Testis (tissue), 3 donors: ENCODE measurements around the gene ACSF2. TPM values are rescaled to one million over a fixed set of nuclear protein-coding genes. Genes with fewer than 3 reads are reported as not detected.

Source experiments
- DNase-seq: peaks from one replicate; pipeline ENCODE4 v3.0.0-alpha.2; 2019
- H3K27ac ChIP-seq, 2 donors: fragments of 200-600 bp; sonication (generic); one replicate each; pipeline ENCODE4 v1.5.1; 2019
- H3K27me3 ChIP-seq: fragments of 200-600 bp; sonication (generic); one replicate; pipeline ENCODE4 v1.5.1; 2019
- H3K36me3 ChIP-seq: fragments of 200-600 bp; sonication (generic); one replicate; pipeline ENCODE4 v1.5.1; 2017; ENCODE audit warnings: low read depth; ENCODE audit errors: missing control alignments
- H3K4me1 ChIP-seq: fragments of 200-600 bp; sonication (generic); one replicate; pipeline ENCODE4 v1.5.1; 2019
- H3K4me3 ChIP-seq, 2 donors: fragments of 200-600 bp; sonication (generic); one replicate each; pipeline ENCODE4 v1.5.1; 2017 to 2019
- H3K9me3 ChIP-seq: fragments of 200-600 bp; sonication (generic); one replicate; pipeline ENCODE4 v1.5.1; 2017
- POLR2A ChIP-seq: fragments of 450-650 bp; IDR thresholded peaks from one replicate; pipeline ENCODE4 v1.6.1; 2017; ENCODE audit warnings: antibody characterized with exemption, mild to moderate bottlenecking, moderate library complexity
- WGBS, 2 donors: methylation state at CpG; one replicate each; pipeline ENCODE4 v1.1.5; 2018; 5-methylcytosine and 5-hydroxymethylcytosine counted together
- intact Hi-C: fragments of 100-400 bp; cut with DNase I; formaldehyde crosslinking; loops from one replicate; pipeline ENCODE4 v1.15.1; 2023; ENCODE audit warnings: low total_unique reads
- polyA plus RNA-seq: library from polyadenylated mRNA; stranded (reverse); fragments of 350-450 nt; fragmentation: Illumina TruSeq; extraction: RNeasy Lipid Tissue Mini Kit (QIAGEN cat#74804); gene quantifications from one replicate; pipeline ENCODE4 v1.2.3, GENCODE V29; 2014; ENCODE audit warnings: low read depth, low replicate concordance; ENCODE audit not compliant: insufficient read depth
- total RNA-seq, 2 donors: library from RNA; depleted of rRNA; stranded (reverse); fragments of >200 nt; gene quantifications; one replicate each; pipeline ENCODE4 v1.2.3, GENCODE V29; 2016
- TF ChIP-seq, protein P1 (sequence below), 3 experiments: fragments of 450-650 bp in 2 of 3; fragments of 200-600 bp in 1 of 3; sonication (generic) in 1 of 3; IDR thresholded peaks; one replicate each; pipeline ENCODE4 v1.5.1; 2016 to 2019; ENCODE audit warnings: antibody characterized with exemption in 3 of 3, mild to moderate bottlenecking in 2 of 3, moderate library complexity in 1 of 3

ACSF2 gene
- total and polyA plus RNA-seq, 3 donors from 2014 or later = 37.7 to 60.1 (median 39.4) TPM

DNA sequence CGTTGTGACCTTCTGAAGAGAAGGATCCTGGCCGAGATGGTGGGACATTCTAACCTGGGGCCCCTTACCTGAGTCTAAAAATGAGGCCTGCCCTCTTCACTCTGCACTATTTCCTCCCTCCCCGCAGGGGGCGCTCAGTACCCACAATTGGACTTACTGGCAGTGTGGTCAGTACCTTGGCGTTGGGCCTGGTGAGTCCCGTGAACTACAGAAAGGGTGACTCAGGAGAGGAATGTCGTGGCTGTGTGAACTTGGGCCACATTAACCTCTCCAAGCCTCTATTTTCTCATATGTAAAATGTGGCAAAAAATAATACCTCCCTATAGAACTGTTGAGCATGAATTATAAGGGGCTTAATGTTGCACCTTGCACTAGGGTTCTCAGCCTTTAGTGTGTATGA, 56.5 kb downstream of the ACSF2 start:
- no peak overlapping the region for H3K4me3 ChIP-seq
- WGBS, 2 donors = 7% methylated on average over 5 to 7 of the region's 7 CpGs
- intact Hi-C loops = loop anchor here (5.0 to 10.0 kb wide), 2 partner anchors 60 to 142 kb away; no protein-coding TSS in a partner anchor
- no peaks in the 10 kb centered on the region for H3K27me3 ChIP-seq
- peak overlapping the region; percentile 14 to 75 for H3K27ac ChIP-seq
- peaks cover 22% of the 10 kb centered on the region for H3K4me1 ChIP-seq
- DNase-seq = peak; percentile 98
- TF ChIP-seq POLR2A = no peak
- TF ChIP-seq, protein P1, sequence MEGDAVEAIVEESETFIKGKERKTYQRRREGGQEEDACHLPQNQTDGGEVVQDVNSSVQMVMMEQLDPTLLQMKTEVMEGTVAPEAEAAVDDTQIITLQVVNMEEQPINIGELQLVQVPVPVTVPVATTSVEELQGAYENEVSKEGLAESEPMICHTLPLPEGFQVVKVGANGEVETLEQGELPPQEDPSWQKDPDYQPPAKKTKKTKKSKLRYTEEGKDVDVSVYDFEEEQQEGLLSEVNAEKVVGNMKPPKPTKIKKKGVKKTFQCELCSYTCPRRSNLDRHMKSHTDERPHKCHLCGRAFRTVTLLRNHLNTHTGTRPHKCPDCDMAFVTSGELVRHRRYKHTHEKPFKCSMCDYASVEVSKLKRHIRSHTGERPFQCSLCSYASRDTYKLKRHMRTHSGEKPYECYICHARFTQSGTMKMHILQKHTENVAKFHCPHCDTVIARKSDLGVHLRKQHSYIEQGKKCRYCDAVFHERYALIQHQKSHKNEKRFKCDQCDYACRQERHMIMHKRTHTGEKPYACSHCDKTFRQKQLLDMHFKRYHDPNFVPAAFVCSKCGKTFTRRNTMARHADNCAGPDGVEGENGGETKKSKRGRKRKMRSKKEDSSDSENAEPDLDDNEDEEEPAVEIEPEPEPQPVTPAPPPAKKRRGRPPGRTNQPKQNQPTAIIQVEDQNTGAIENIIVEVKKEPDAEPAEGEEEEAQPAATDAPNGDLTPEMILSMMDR (IDR thresholded peaks at IDR 0.05) = peak; percentile 84 to 97 (median 93)
- no peaks in the 10 kb centered on the region for H3K9me3 ChIP-seq
- no peaks in the 10 kb centered on the region for H3K36me3 ChIP-seq

DNA sequence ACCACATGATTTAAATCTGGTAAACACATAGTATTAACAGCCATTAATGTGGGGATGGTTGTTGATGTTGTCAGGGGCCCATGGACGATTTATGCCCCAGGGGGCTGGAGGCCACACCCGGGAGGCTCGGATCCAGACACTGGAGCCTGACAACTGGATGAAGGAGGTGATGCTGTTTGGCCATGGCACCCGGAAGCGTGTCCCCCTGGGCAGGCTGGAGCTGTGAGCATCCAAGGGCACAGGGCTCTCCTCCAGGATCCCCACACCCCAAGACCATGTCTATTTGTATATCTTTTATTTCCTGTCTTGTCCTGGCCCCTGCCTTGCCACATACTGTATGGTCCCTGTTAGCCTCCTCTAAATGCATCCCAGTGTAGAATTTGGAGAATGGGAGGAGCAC, 57.2 kb downstream of the ACSF2 start:
- WGBS, 2 donors = 71 to 77% methylated on average over 5 of the region's 5 CpGs
- Histone ChIP-seq H3K27ac (peak overlapping the region in 1 of 2 donors; percentile 75), H3K4me1 (peaks cover 14% of the 10 kb centered on the region), H3K36me3 (no peaks in the 10 kb centered on the region), H3K9me3 (no peaks in the 10 kb centered on the region), H3K27me3 (no peaks in the 10 kb centered on the region), H3K4me3 (no peak overlapping the region)
- intact Hi-C loops = loop anchor here (5.0 to 10.0 kb wide), 2 partner anchors 59 to 142 kb away; no protein-coding TSS in a partner anchor
- TF ChIP-seq, protein P1 (IDR thresholded peaks at IDR 0.05) = no peak
- TF ChIP-seq POLR2A = no peak
- no peak for DNase-seq

DNA sequence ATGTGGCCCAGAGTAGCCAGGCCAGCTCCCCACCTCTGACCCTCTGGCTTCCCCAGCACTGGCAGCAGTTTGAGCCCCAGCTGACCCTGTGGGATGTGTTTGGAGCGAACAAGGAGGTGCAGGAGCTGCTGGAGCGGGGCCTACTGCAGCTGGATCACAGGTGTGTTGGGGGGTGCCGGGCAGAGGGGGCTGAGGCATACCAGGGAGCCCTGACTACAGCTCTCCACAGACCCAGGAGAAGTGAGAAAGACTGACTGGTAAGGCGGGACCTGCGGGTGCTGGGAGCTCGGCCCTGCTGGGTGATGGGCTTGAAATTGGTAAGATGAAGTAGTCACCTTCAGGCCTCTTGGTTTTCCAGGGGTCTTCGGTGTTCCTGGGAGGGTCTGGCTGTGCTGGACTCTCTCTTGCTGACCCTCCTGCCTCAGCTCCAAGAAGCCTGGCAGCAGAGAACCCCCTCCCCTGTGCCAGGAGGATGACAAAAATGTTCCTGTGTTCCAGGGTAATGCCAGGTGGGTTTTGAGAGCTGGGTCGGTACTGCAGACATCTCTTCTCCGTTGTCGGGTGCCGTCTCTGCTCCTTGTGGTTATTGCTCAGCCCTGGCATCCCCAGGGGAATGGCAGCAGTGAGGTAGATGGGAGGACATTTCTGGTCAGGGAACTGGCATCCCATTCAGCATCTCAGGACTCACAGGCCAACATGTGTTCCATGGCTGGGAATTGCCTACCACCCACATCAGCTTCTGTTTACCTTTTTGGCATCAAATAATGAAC, 58.6 kb downstream of the ACSF2 start:
- Histone ChIP-seq H3K36me3 (no peaks in the 10 kb centered on the region), H3K27me3 (no peaks in the 10 kb centered on the region), H3K27ac (no peak overlapping the region), H3K4me3 (no peak overlapping the region), H3K9me3 (no peaks in the 10 kb centered on the region), H3K4me1 (peaks cover 11% of the 10 kb centered on the region)
- intact Hi-C loops = loop anchor here (5.0 to 10.0 kb wide), 2 partner anchors 58 to 140 kb away; no protein-coding TSS in a partner anchor
- DNase-seq = no peak
- no peak for TF ChIP-seq POLR2A
- TF ChIP-seq, protein P1 (IDR thresholded peaks at IDR 0.05) = no peak
- 95 to 98% methylated on average over 8 to 11 of the region's 11 CpGs for WGBS, 2 donors

DNA sequence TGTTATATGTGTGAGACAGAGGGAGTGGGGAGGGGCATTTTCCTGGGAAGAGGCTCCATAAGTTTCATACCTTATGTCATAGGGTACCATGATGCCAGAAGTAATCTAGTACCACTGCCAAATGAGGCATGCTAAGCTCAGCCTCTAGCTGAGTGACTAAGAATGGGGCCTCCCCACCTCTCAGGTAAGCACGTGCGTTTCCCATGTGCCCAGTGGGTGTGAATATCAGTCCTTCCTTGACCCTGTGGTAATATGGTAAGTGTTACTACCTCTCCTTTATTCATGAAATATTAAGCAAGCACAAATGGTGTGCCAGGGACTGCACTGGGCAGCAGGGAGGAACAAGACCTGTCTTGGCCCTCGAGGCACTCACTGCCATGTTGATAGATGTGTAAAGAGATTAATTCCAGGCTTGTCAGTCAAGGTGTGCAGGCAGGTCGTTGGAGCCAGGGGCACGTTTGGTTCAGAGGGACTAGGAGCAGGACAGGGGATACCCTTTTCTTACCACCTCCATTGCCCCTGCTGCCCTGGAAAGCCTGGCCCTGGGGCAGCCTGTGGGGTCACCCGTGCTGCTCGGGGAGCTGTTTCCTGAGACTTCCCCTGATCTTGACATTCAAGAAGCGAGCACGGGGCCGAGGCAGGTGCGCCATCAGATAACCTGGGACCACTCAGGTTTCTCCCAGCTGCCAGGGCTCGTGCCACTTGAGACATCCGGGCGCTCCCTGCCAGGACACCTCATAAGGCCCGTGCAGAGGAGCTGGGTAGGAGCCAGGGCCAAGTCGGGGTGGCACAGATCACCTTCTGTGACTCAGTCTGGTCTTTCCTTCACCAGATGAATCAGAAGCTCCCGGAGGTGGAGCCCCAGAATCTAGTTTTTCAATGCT, 61.4 kb downstream of the ACSF2 start:
- 87 to 95% methylated on average over 9 to 14 of the region's 17 CpGs for WGBS, 2 donors
- intact Hi-C loops = loop anchor here (10.0 kb wide), 1 partner anchor 137 kb away; no protein-coding TSS in a partner anchor
- DNase-seq = no peak
- H3K27me3 ChIP-seq = no peaks in the 10 kb centered on the region
- TF ChIP-seq, protein P1 (IDR thresholded peaks at IDR 0.05) = no peak
- no peak for TF ChIP-seq POLR2A
- H3K27ac ChIP-seq = no peak overlapping the region
- peaks cover 4% of the 10 kb centered on the region for H3K4me1 ChIP-seq
- H3K9me3 ChIP-seq = no peaks in the 10 kb centered on the region
- no peaks in the 10 kb centered on the region for H3K36me3 ChIP-seq
- no peak overlapping the region for H3K4me3 ChIP-seq
